Measurements from ENCODE around the gene FAM169A.

DNA sequence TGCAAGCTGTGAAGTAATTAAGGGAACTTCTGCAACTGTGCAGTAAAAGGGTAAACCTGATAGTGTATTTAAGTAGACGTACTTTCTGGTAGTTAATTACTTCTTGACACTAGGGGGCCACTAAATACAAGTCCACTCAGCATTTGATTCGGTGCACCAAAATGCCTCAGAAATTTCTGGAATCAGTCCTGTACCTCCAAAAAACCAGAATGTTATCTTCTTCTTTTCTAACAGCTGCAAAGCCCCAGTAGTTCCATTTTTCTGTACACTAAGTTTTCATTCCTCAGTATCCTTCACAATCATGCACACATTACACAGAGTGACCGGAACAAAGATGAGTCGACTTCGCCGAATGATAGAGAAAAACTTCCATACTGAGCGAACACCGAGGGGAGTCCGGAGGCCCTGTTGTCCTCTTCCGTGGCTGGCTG lies 99.8 kb downstream of the FAM169A start:
- no peak for TF ChIP-seq TARDBP (IDR thresholded peaks at IDR 0.05)
- no peak for TF ChIP-seq SP1 (IDR thresholded peaks at IDR 0.05)
- no peak for TF ChIP-seq HDGF (IDR thresholded peaks at IDR 0.05; ENCODE audit: borderline replicate concordance)
- TF ChIP-seq SUZ12 (IDR thresholded peaks at IDR 0.05): no peak
- no peak for TF ChIP-seq ARNT (IDR thresholded peaks at IDR 0.05)
- no peak for TF ChIP-seq L3MBTL2 (conservative IDR thresholded peaks at IDR 0.05)
- no peak for TF ChIP-seq FOXA1 (IDR thresholded peaks at IDR 0.05)
- TF ChIP-seq FOXK2 (IDR thresholded peaks at IDR 0.05): no peak
- no peak for TF ChIP-seq BHLHE40 (IDR thresholded peaks at IDR 0.05; ENCODE audit: borderline replicate concordance)

Data from HEK293T (cell line).